ENCODE measurements around the gene ELF4. TPM values are rescaled to one million over a fixed set of nuclear protein-coding genes. Genes with fewer than 3 reads are reported as not detected.
A peak's percentile ranks its signal among the peaks of the same experiment; 100 is the strongest.

The ELF4 gene
- 10 to 100 TPM; 10.8 to 30.5 (median 15.0) TPM for total RNA-seq

- DNase-seq (ENCODE audit: low spot score): no peak
- no peak for TF ChIP-seq CTCF (IDR thresholded peaks at IDR 0.05)
- ATAC-seq (ENCODE audit: low FRiP score): peak; percentile 63
Observed at GRCh38 chrX:130110379-130111219, at the start of gene ELF4. Gene ELF4, minus strand, starts transcription at chrX:130110497. Its CDS starts 29,167 bp downstream, at chrX:130081330.

- no peak for DNase-seq (ENCODE audit: low spot score)
- ATAC-seq (ENCODE audit: low FRiP score): no peak
- TF ChIP-seq CTCF (IDR thresholded peaks at IDR 0.05): no peak
Observed at GRCh38 chrX:130159776-130160175, 49.5 kb upstream of the ELF4 start.

GRCh38 chrX:130158311-130158710, 48.0 kb upstream of the ELF4 start:
- TF ChIP-seq CTCF (IDR thresholded peaks at IDR 0.05): no peak
- ATAC-seq (ENCODE audit: low FRiP score) (no peak), DNase-seq (ENCODE audit: low spot score) (no peak)

- TF ChIP-seq CTCF (IDR thresholded peaks at IDR 0.05): no peak
- ATAC-seq (ENCODE audit: low FRiP score): peak; percentile 85
Observed at GRCh38 chrX:130155564-130155963, 45.3 kb upstream of the ELF4 start.

GRCh38 chrX:130147631-130148030, 37.3 kb upstream of the ELF4 start:
- ATAC-seq (ENCODE audit: low FRiP score): no peak
- TF ChIP-seq CTCF (IDR thresholded peaks at IDR 0.05): no peak
- DNase-seq (ENCODE audit: low spot score): no peak

More at GRCh38 chrX:130155564-130155963, 45.3 kb upstream of the ELF4 start:
- no peak for DNase-seq (ENCODE audit: low spot score)

- DNase-seq (ENCODE audit: low spot score) (no peak), ATAC-seq (ENCODE audit: low FRiP score) (no peak)
- TF ChIP-seq CTCF (IDR thresholded peaks at IDR 0.05): no peak
Observed at GRCh38 chrX:130145123-130145522, 34.8 kb upstream of the ELF4 start.

- ATAC-seq (ENCODE audit: low FRiP score) (peak; percentile 65), DNase-seq (ENCODE audit: low spot score) (no peak)
- TF ChIP-seq CTCF (IDR thresholded peaks at IDR 0.05): no peak
Observed at GRCh38 chrX:130144509-130144908, 34.2 kb upstream of the ELF4 start.
